Natural killer cell (primary cell): Measurements from ENCODE around the gene TRERF1. TPM values are rescaled to one million over a fixed set of nuclear protein-coding genes. Genes with fewer than 3 reads are reported as not detected.

ENCODE experiments used
- ATAC-seq, 3 donors: fragments of 150-1000 bp in 2 of 3; fragments of 200-7000 bp in 1 of 3; cut with Tn5 transposase; 1 replicate in 1 of 3; 2 replicates in 2 of 3; pipeline ENCODE4 v1.10.0; 2021; ENCODE audit warnings: mild to moderate bottlenecking in 2 of 3, moderate library complexity in 2 of 3
- DNase-seq, 2 donors: peaks; one replicate each; pipeline versions ENCODE4 v3.0.0 to v3.0.0-alpha.2; 2013 to 2021; ENCODE audit warnings: mixed read lengths in 1 of 2
- H3K27ac ChIP-seq: one replicate; pipeline ENCODE4 v1.5.1; 2013; ENCODE audit warnings: mild to moderate bottlenecking, low read length
- H3K27me3 ChIP-seq: one replicate; pipeline ENCODE4 v1.6.1; 2013; ENCODE audit warnings: low read length; ENCODE audit not compliant: control insufficient read depth, insufficient read depth
- H3K36me3 ChIP-seq: one replicate; pipeline ENCODE4 v1.6.1; 2013; ENCODE audit warnings: low read length; ENCODE audit not compliant: control insufficient read depth, insufficient read depth
- H3K4me1 ChIP-seq: one replicate; pipeline ENCODE4 v1.6.1; 2013; ENCODE audit warnings: low read length; ENCODE audit not compliant: control insufficient read depth, insufficient read depth
- H3K4me3 ChIP-seq: one replicate; pipeline ENCODE4 v1.5.1; 2013; ENCODE audit warnings: low read length
- H3K9me3 ChIP-seq: one replicate; pipeline ENCODE4 v1.6.1; 2013; ENCODE audit warnings: low read length; ENCODE audit not compliant: control insufficient read depth, insufficient read depth
- H3K27ac Mint-ChIP-seq, 2 donors: one replicate each; pipeline ENCODE4 v1.8.0; 2022; ENCODE audit warnings: mild to moderate bottlenecking in 2 of 2, mixed read lengths in 2 of 2, moderate library complexity in 1 of 2
- H3K27me3 Mint-ChIP-seq, 2 donors: one replicate each; pipeline ENCODE4 v1.8.0; 2022; ENCODE audit warnings: low read depth in 2 of 2, mixed read lengths in 2 of 2
- H3K36me3 Mint-ChIP-seq: one replicate; pipeline ENCODE4 v1.8.0; 2022; ENCODE audit warnings: mixed read lengths
- H3K4me1 Mint-ChIP-seq, 2 donors: one replicate each; pipeline ENCODE4 v1.8.0; 2022; ENCODE audit warnings: mixed read lengths in 2 of 2
- H3K4me3 Mint-ChIP-seq: one replicate; pipeline ENCODE4 v1.8.0; 2022; ENCODE audit warnings: mild to moderate bottlenecking, moderate library complexity, mixed read lengths
- H3K9me3 Mint-ChIP-seq, 2 donors: one replicate each; pipeline ENCODE4 v1.8.0; 2022; ENCODE audit warnings: mixed read lengths in 2 of 2
- CTCF ChIP-seq: fragments of 200-600 bp; IDR thresholded peaks from one replicate; pipeline ENCODE4 v1.8.0; 2022; ENCODE audit warnings: antibody characterized with exemption
- WGBS: methylation state at CpG from one replicate; pipeline ENCODE4 v1.1.7; 2013; ENCODE audit warnings: missing lambda C conversion rate; ENCODE audit not compliant: insufficient coverage; 5-methylcytosine and 5-hydroxymethylcytosine counted together
- intact Hi-C: fragments of 100-400 bp; cut with micrococcal nuclease; formaldehyde crosslinking; loops from one replicate; pipeline ENCODE4 v1.14.2; 2022
- total RNA-seq, 4 donors: library from RNA; stranded (reverse); fragments of 120-200 nt in 1 of 4; gene quantifications; one replicate each; pipeline versions ENCODE4 v1.2.3 to v1.2.4, GENCODE V29; 2013 to 2022

The TRERF1 gene
- total RNA-seq, 3 donors from 2014 or later (not counting 1 experiment from before 2014, with no cell fraction given) = 34.6 to 42.3 (median 38.6) TPM

DNA sequence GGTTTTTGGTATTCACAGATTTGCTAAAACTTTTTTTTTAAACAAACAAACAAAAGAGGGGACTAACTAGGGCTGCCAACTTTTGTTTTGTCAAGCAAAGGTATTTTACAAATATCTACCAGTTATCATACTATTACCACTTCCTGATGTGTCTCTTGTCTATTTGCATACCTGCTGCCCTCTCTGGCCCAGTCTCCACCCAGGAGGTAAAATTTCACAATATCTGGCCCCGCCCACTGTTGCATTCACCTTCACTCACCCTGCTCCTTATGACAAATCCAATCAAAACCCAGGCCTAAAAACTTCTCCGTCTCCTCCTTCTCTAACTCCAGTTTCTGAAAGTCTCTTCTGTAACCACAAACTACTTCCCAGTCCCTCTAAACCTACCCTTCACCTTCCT lies 82.2 kb downstream of the TRERF1 start:
- H3K27ac ChIP-seq = peak overlapping the region; percentile 21
- DNase-seq = peak in 1 of 2 donors; percentile 54
- TF ChIP-seq CTCF = no peak

GRCh38 chr6:42368181-42368580 lies 83.5 kb downstream of the TRERF1 start:
- Histone ChIP-seq H3K36me3 (no peaks in the 10 kb centered on the region), H3K9me3 (no peaks in the 10 kb centered on the region), H3K27ac (peak overlapping the region; percentile 80), H3K4me1 (peaks cover 80% of the 10 kb centered on the region), H3K27me3 (no peaks in the 10 kb centered on the region), H3K4me3 (no peak overlapping the region)
- peak in 2 of 3 donors; percentile 52 to 81 for ATAC-seq
- peak overlapping the region; percentile 90 for H3K27ac Mint-ChIP-seq
- H3K27me3 Mint-ChIP-seq = no peaks in the 10 kb centered on the region
- no peaks in the 10 kb centered on the region for H3K36me3 Mint-ChIP-seq
- TF ChIP-seq CTCF = no peak
- peaks cover 0 to 2% of the 10 kb centered on the region in 2 donors for H3K9me3 Mint-ChIP-seq
- peaks cover 73 to 85% of the 10 kb centered on the region in 2 donors for H3K4me1 Mint-ChIP-seq
- WGBS = 2% methylated on average over 6 of the region's 7 CpGs
- intact Hi-C loops = loop anchor here (2.0 kb wide), 1 partner anchor 23 kb away; no protein-coding TSS in a partner anchor
- DNase-seq = peak; percentile 29 to 58
- peak overlapping the region; percentile 81 for H3K4me3 Mint-ChIP-seq

More for the DNA sequence above, 82.2 kb downstream of the TRERF1 start:
- 86% methylated on average over 2 of the region's 2 CpGs for WGBS
- no peaks in the 10 kb centered on the region for H3K36me3 ChIP-seq
- intact Hi-C loops = loop anchor here (2.0 kb wide), 1 partner anchor 21 kb away; no protein-coding TSS in a partner anchor
- peaks cover 0 to 2% of the 10 kb centered on the region in 2 donors for H3K9me3 Mint-ChIP-seq
- no peaks in the 10 kb centered on the region for H3K9me3 ChIP-seq
- H3K4me1 ChIP-seq = peaks cover 82% of the 10 kb centered on the region
- no peak overlapping the region for H3K4me3 ChIP-seq
- H3K27me3 Mint-ChIP-seq = no peaks in the 10 kb centered on the region
- H3K36me3 Mint-ChIP-seq = no peaks in the 10 kb centered on the region
- peak overlapping the region; percentile 3 for H3K4me3 Mint-ChIP-seq
- H3K27me3 ChIP-seq = no peaks in the 10 kb centered on the region
- no peak for ATAC-seq
- peaks cover 69 to 85% of the 10 kb centered on the region in 2 donors for H3K4me1 Mint-ChIP-seq
- peak overlapping the region; percentile 12 to 90 for H3K27ac Mint-ChIP-seq

DNA sequence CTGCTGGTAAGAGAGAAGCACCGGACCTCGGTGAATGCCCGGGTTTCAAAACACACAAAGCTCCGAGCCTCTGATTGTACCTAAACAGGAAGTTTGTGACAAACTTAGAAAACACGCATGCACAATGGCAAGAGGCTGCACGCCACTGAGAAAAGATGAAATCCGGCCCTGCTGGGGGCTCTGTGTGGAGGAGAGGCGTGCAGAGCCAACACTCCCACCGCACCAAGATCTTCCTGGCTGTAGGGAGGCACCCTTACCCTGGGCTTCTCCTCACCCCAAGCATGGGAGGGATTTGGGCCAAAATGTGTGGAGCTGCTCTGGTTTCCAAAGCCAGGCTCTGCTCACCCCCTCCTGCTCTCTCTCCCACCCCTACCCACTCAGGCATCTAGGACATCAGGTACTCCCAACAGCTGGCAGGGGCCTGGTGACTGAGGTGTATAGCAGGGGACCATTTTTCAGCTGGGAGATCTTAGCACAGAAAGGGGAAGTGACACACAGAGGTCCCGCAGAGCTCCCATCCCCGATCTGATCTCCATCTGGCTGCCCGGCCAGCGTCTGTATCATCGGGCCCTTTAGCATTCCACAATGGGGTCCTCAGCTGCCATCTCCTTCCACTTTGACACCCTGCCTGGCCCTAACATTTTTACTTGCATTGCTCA lies 84.2 kb downstream of the TRERF1 start:
- Mint-ChIP-seq H3K4me1 (peaks cover 67 to 81% of the 10 kb centered on the region in 2 donors), H3K36me3 (no peaks in the 10 kb centered on the region), H3K4me3 (peak overlapping the region; percentile 81), H3K27me3 (no peaks in the 10 kb centered on the region), H3K9me3 (peaks cover 0 to 2% of the 10 kb centered on the region in 2 donors), H3K27ac (peak overlapping the region; percentile 90)
- TF ChIP-seq CTCF = no peak
- peak; percentile 19 to 63 for DNase-seq
- Histone ChIP-seq H3K27me3 (no peaks in the 10 kb centered on the region), H3K9me3 (no peaks in the 10 kb centered on the region), H3K4me3 (no peak overlapping the region), H3K27ac (peak overlapping the region; percentile 80), H3K4me1 (peaks cover 73% of the 10 kb centered on the region), H3K36me3 (no peaks in the 10 kb centered on the region)
- intact Hi-C loops = loop anchor here (2.0 kb wide), 1 partner anchor 23 kb away; no protein-coding TSS in a partner anchor
- 21% methylated on average over 13 of the region's 14 CpGs for WGBS
- ATAC-seq = peak; percentile 56 to 74 (median 61)
